GM12873 (cell line): ENCODE measurements around the gene TAGLN2.

ENCODE experiments used
- CTCF ChIP-seq: IDR thresholded peaks from 2 replicates; pipeline ENCODE4 v1.5.1; 2012; ENCODE audit warnings: low read depth, mild to moderate bottlenecking, moderate library complexity, low read length, control low read depth; ENCODE audit not compliant: insufficient read depth; ENCODE audit errors: missing control alignments

Gene TAGLN2

GRCh38 chr1:159933347-159933746, 8.0 kb upstream of the TAGLN2 start:
- no peak for TF ChIP-seq CTCF

GRCh38 chr1:159932296-159933285, 7.3 kb upstream of the TAGLN2 start:
- TF ChIP-seq CTCF, result no peak

- no peak for TF ChIP-seq CTCF
These were observed 6.5 kb upstream of the TAGLN2 start for GRCh38 chr1:159931795-159932173.

- no peak for TF ChIP-seq CTCF
These were observed 5.9 kb upstream of the TAGLN2 start for GRCh38 chr1:159931101-159931794.

GRCh38 chr1:159930634-159931033, 5.3 kb upstream of the TAGLN2 start:
- TF ChIP-seq CTCF, result no peak

GRCh38 chr1:159930216-159930615, 4.9 kb upstream of the TAGLN2 start:
- TF ChIP-seq CTCF, result no peak
